IMR-90 (cell line): Measurements from ENCODE around the gene AUTS2.

Source experiments
- BHLHE40 ChIP-seq: fragments of 150-350 bp; IDR thresholded peaks from 2 replicates; pipeline ENCODE4 v1.6.1; 2016; ENCODE audit warnings: mild to moderate bottlenecking, low read depth, low read length
- CTCF ChIP-seq: conservative IDR thresholded peaks from 2 replicates; pipeline ENCODE4 v1.5.1; 2012; ENCODE audit warnings: mild to moderate bottlenecking, low read depth, low read length, improper control_type of control experiment
- MAFK ChIP-seq: IDR thresholded peaks from 2 replicates; pipeline ENCODE4 v1.6.1; 2012; ENCODE audit warnings: low read depth, low read length, improper control_type of control experiment
- MXI1 ChIP-seq: IDR thresholded peaks from 2 replicates; pipeline ENCODE4 v1.6.1; 2012; ENCODE audit warnings: low read depth, mild to moderate bottlenecking, low read length, moderate library complexity, borderline replicate concordance
- POLR2A ChIP-seq: IDR thresholded peaks from 2 replicates; pipeline ENCODE4 v1.6.1; 2012; ENCODE audit warnings: mild to moderate bottlenecking, low read depth, low read length
- RAD21 ChIP-seq: IDR thresholded peaks from 2 replicates; pipeline ENCODE4 v1.6.1; 2012; ENCODE audit warnings: low read length, improper control_type of control experiment
- RCOR1 ChIP-seq: IDR thresholded peaks from 2 replicates; pipeline ENCODE4 v1.6.1; 2012; ENCODE audit warnings: mild to moderate bottlenecking, low read length, improper control_type of control experiment; ENCODE audit not compliant: insufficient replicate concordance
- USF2 ChIP-seq: fragments of 150-350 bp; IDR thresholded peaks from 2 replicates; pipeline ENCODE4 v1.6.1; 2017; ENCODE audit warnings: mild to moderate bottlenecking, antibody characterized with exemption, low read length, low read depth

GRCh38 chr7:70393956-70394355 lies 795.7 kb downstream of the AUTS2 start:
- TF ChIP-seq RCOR1 (no peak), CTCF (no peak), POLR2A (no peak), MAFK (no peak), BHLHE40 (no peak), RAD21 (no peak), USF2 (no peak), MXI1 (no peak)
